CD4-positive, alpha-beta T cell (primary cell): ENCODE results near the gene NT5C2. TPM values are rescaled to one million over a fixed set of nuclear protein-coding genes. Genes with fewer than 3 reads are reported as not detected.
"Not testable (repeated sequence)": the region's sequence is repeated elsewhere in the genome, so short reads cannot be mapped to it uniquely, and the experiment has no call there.

Experiments used
- ATAC-seq: fragments of 200-7000 bp; cut with Tn5 transposase; one replicate; pipeline ENCODE4 v1.10.0; 2022; ENCODE audit warnings: mild to moderate bottlenecking; ENCODE audit not compliant: poor library complexity
- CTCF ChIA-PET: fragments of 350-600 bp; sonication (Branson Sonifier 250); formaldehyde crosslinking; loops from one replicate; lab custom pipeline; 2021; ENCODE audit warnings: antibody characterized with exemption, inconsistent platforms; lab: Charles Lee
- POLR2A ChIA-PET: fragments of 350-600 bp; sonication (Branson Sonifier 250); formaldehyde crosslinking; loops from one replicate; lab custom pipeline; 2021; ENCODE audit warnings: antibody characterized with exemption, inconsistent platforms; lab: Charles Lee
- DNase-seq, 14 experiments: peaks; one replicate each; pipeline ENCODE4 v3.0.0-alpha.2; 2013 to 2020; ENCODE audit warnings: mixed read lengths in 2 of 14
- H3K27ac ChIP-seq, 2 donors: one replicate each; pipeline versions ENCODE4 v1.5.1 to v1.7.0; 2013; ENCODE audit warnings: low read length in 2 of 2, low read depth in 1 of 2, mild to moderate bottlenecking in 1 of 2
- H3K27me3 ChIP-seq, 2 experiments: 1 replicate in 1 of 2; 2 replicates in 1 of 2; pipeline versions ENCODE4 v1.6.1 to v1.7.0; 2013; ENCODE audit warnings: low read length in 2 of 2, control low read depth in 1 of 2, mild to moderate bottlenecking in 1 of 2, moderate library complexity in 1 of 2; ENCODE audit not compliant: insufficient read depth in 2 of 2, control insufficient read depth in 1 of 2
- H3K36me3 ChIP-seq: one replicate; pipeline ENCODE4 v1.6.1; 2013; ENCODE audit warnings: low read length, control low read depth; ENCODE audit not compliant: insufficient read depth
- H3K4me1 ChIP-seq: one replicate; pipeline ENCODE4 v1.6.1; 2013; ENCODE audit warnings: low read length, control low read depth; ENCODE audit not compliant: insufficient read depth
- H3K4me3 ChIP-seq: one replicate; pipeline ENCODE4 v1.5.1; 2013; ENCODE audit warnings: mild to moderate bottlenecking, low read length, moderate library complexity
- H3K9me3 ChIP-seq, 2 experiments: 1 replicate in 1 of 2; 2 replicates in 1 of 2; pipeline versions ENCODE4 v1.6.1 to v1.7.0; 2013; ENCODE audit warnings: low read length in 2 of 2, mild to moderate bottlenecking in 2 of 2, control low read depth in 1 of 2, moderate library complexity in 1 of 2; ENCODE audit not compliant: control insufficient read depth in 1 of 2, insufficient read depth in 1 of 2
- H3K27ac Mint-ChIP-seq: one replicate; pipeline ENCODE4 v1.8.0; 2020; ENCODE audit warnings: mixed read lengths
- H3K27me3 Mint-ChIP-seq: one replicate; pipeline ENCODE4 v1.8.0; 2021; ENCODE audit warnings: mixed read lengths
- H3K36me3 Mint-ChIP-seq: one replicate; pipeline ENCODE4 v1.8.0; 2021; ENCODE audit warnings: low read depth, mixed read lengths
- H3K4me1 Mint-ChIP-seq: one replicate; pipeline ENCODE4 v1.8.0; 2021; ENCODE audit warnings: low read depth, mixed read lengths
- H3K4me3 Mint-ChIP-seq: one replicate; pipeline ENCODE4 v1.8.0; 2020; ENCODE audit warnings: mild to moderate bottlenecking, mixed read lengths
- H3K9me3 Mint-ChIP-seq: one replicate; pipeline ENCODE4 v1.8.0; 2020; ENCODE audit warnings: mixed read lengths
- CTCF ChIP-seq: fragments of 200-600 bp; IDR thresholded peaks from one replicate; pipeline ENCODE4 v1.8.0; 2022; ENCODE audit warnings: antibody characterized with exemption, mild to moderate bottlenecking
- intact Hi-C, 2 experiments: fragments of 100-400 bp; cut with DNase I in 1 of 2; cut with micrococcal nuclease in 1 of 2; formaldehyde crosslinking; loops; one replicate each; pipeline versions ENCODE4 v1.15.1 to v1.9.0; 2023 to 2025; cut with DNase I, micrococcal nuclease
- total RNA-seq, 174 experiments: library from RNA in 2 of 174; stranded (reverse) in 2 of 174; gene quantifications; one replicate each; pipeline ENCODE4 v1.2.3 and lab custom pipeline; 2021 to 2026

NT5C2 gene
- total RNA-seq, 2 experiments from 2014 or later, result 43.2 to 47.8 TPM

GRCh38 chr10:103145046-103145445, 48.0 kb downstream of the NT5C2 start:
- no peaks in the 10 kb centered on the region for H3K27me3 ChIP-seq
- Mint-ChIP-seq H3K27ac (no peak overlapping the region), H3K36me3 (peaks cover 54% of the 10 kb centered on the region), H3K9me3 (no peaks in the 10 kb centered on the region), H3K4me3 (no peak overlapping the region), H3K4me1 (no peaks in the 10 kb centered on the region), H3K27me3 (no peaks in the 10 kb centered on the region)
- TF ChIP-seq CTCF, result no peak
- ChIA-PET CTCF (no interaction called here), POLR2A (no interaction called here)
- H3K4me1 ChIP-seq, result no peaks in the 10 kb centered on the region
- H3K36me3 ChIP-seq, result peaks cover 8% of the 10 kb centered on the region
- no peak overlapping the region for H3K4me3 ChIP-seq
- H3K27ac ChIP-seq, result no peak overlapping the region
- no peak for DNase-seq
- intact Hi-C loops, result no loop called here
- no peak for ATAC-seq
- H3K9me3 ChIP-seq, result no peaks in the 10 kb centered on the region

GRCh38 chr10:103144041-103144440, 49.0 kb downstream of the NT5C2 start:
- no peaks in the 10 kb centered on the region for H3K4me1 Mint-ChIP-seq
- no peaks in the 10 kb centered on the region for H3K4me1 ChIP-seq
- H3K27me3 ChIP-seq, result no peaks in the 10 kb centered on the region
- H3K4me3 Mint-ChIP-seq, result no peak overlapping the region
- H3K36me3 Mint-ChIP-seq, result peaks cover 54% of the 10 kb centered on the region
- ATAC-seq (no peak), DNase-seq (no peak)
- intact Hi-C loops, result no loop called here
- POLR2A ChIA-PET, result no interaction called here
- CTCF ChIA-PET, result no interaction called here
- no peak overlapping the region for H3K27ac ChIP-seq
- H3K27me3 Mint-ChIP-seq, result no peaks in the 10 kb centered on the region
- H3K36me3 ChIP-seq, result peaks cover 8% of the 10 kb centered on the region
- no peak overlapping the region for H3K4me3 ChIP-seq
- no peaks in the 10 kb centered on the region for H3K9me3 ChIP-seq
- H3K9me3 Mint-ChIP-seq, result no peaks in the 10 kb centered on the region
- no peak for TF ChIP-seq CTCF
- no peak overlapping the region for H3K27ac Mint-ChIP-seq

- H3K9me3 ChIP-seq, intact Hi-C loops, H3K9me3 Mint-ChIP-seq, H3K4me3 Mint-ChIP-seq, H3K27me3 Mint-ChIP-seq, H3K4me1 ChIP-seq, ATAC-seq, POLR2A ChIA-PET, CTCF ChIA-PET, H3K36me3 ChIP-seq, H3K4me3 ChIP-seq, H3K27me3 ChIP-seq, H3K27ac Mint-ChIP-seq, H3K4me1 Mint-ChIP-seq, H3K27ac ChIP-seq, DNase-seq: not testable (repeated sequence)
- H3K36me3 Mint-ChIP-seq, result peaks cover 53% of the 10 kb centered on the region
These were observed 49.4 kb downstream of the NT5C2 start for GRCh38 chr10:103143641-103144040.

- POLR2A ChIA-PET, result no interaction called here
- no peak overlapping the region for H3K27ac Mint-ChIP-seq
- CTCF ChIA-PET, result no interaction called here
- H3K36me3 Mint-ChIP-seq, result peaks cover 54% of the 10 kb centered on the region
- H3K36me3 ChIP-seq, result peaks cover 23% of the 10 kb centered on the region
- no peak for TF ChIP-seq CTCF
- no peaks in the 10 kb centered on the region for H3K27me3 Mint-ChIP-seq
- DNase-seq (no peak), ATAC-seq (no peak)
- no peaks in the 10 kb centered on the region for H3K9me3 Mint-ChIP-seq
- H3K9me3 ChIP-seq, result no peaks in the 10 kb centered on the region
- no peak overlapping the region for H3K4me3 Mint-ChIP-seq
- H3K27me3 ChIP-seq, result no peaks in the 10 kb centered on the region
- H3K4me1 Mint-ChIP-seq, result no peaks in the 10 kb centered on the region
- intact Hi-C loops, result no loop called here
- no peaks in the 10 kb centered on the region for H3K4me1 ChIP-seq
- H3K4me3 ChIP-seq, result no peak overlapping the region
- no peak overlapping the region for H3K27ac ChIP-seq
These were observed 51.1 kb downstream of the NT5C2 start for GRCh38 chr10:103141950-103142349.
